Measurements from ENCODE around the gene ADRA2C. TPM values are rescaled to one million over a fixed set of nuclear protein-coding genes. Genes with fewer than 3 reads are reported as not detected.

Gene ADRA2C
- 1 to 10 TPM; 1.2 to 2.4 (median 1.8) TPM for polyA plus RNA-seq (ENCODE audit: insufficient read length in 10 of 10)
- long read RNA-seq, donor 1, partial matches to known transcripts: 0 of 2 reads
- long read RNA-seq, donor 1, other reads (novel, unspliced or antisense): 0 of 2 reads
- long read RNA-seq, donor 2, partial matches to known transcripts: 0 of 2 reads
- long read RNA-seq, donor 2, other reads (novel, unspliced or antisense): 0 of 2 reads
- long read RNA-seq, donor 3: 0 reads
- long read RNA-seq, donor 4, partial matches to known transcripts: 0 of 1 reads
- long read RNA-seq, donor 4, other reads (novel, unspliced or antisense): 0 of 1 reads
- long read RNA-seq, donor 5, partial matches to known transcripts: 0 of 1 reads
- long read RNA-seq, donor 5, other reads (novel, unspliced or antisense): 0 of 1 reads
- long read RNA-seq, donor 6: 0 reads
- long read RNA-seq, donor 7: 0 reads
- long read RNA-seq, donor 8, partial matches to known transcripts: 0 of 2 reads
- long read RNA-seq, donor 8, other reads (novel, unspliced or antisense): 0 of 2 reads
- long read RNA-seq, donor 9: 0 reads

DNA sequence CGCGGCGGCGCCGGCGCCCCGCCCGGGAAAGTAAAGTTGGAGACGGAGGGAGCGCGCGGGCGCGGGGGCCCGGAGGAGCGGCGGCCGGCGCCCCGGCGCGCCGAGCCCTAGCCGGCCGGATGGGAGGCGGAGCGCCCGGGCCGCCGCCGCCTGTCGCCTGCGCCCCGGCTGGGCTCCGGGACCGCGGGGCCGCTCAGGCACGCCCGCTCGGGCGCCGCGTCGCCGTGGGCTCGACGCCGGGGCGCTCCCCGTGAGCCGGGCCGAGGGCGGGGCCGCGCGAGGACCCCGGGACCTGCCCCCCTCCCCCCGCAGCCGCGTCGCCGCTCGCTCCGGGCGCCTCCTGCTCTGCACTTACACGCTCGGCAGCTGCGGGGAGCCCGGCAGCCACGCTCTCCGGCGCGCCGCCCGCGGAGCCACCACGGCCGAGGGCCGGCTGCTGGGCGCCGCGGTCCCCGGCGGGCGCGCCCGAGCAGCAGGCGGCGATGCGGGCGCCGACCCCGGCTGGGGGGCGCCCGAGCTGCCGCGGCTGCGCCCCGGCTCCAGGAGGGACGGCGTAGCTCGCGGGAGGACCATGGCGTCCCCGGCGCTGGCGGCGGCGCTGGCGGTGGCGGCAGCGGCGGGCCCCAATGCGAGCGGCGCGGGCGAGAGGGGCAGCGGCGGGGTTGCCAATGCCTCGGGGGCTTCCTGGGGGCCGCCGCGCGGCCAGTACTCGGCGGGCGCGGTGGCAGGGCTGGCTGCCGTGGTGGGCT is at the start of gene ADRA2C:
ADRA2C (plus strand) TSS at position 350 of the 749 bp plus-strand sequence; CDS start at position 572, 222 bp downstream.
- peak in 2 of 3 donors; percentile 34 to 46 for DNase-seq

DNA sequence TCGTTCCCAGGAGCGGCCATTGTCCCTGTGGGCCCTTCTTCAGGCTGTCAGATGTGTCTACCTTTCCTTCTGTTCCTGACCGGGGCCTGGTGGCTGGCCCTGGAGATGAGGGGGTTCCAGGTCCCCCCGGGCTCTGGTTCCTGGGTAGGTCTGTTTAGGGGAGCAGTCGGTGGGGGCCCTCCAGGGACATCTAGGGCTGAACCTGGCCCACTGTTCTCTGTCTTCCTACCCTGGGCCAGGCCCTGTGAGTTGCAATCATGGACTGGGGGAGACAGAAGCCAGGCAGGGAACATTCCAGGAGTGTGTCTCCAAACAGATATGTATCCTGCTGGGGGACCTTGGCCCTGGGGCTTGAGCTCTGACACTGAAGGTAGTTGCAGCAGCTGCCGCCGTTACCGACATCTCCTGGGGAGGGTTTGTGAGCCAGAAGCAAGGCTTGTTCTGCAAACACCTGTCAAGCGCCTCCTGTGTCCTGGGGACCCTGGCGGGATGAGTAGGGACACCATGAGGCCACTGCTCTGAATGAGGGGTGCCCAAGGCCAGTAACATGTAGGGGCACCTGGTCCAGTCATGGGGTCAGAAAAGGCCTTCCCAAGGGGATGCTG is 49.5 kb upstream of the ADRA2C start:
- DNase-seq: no peak

DNA sequence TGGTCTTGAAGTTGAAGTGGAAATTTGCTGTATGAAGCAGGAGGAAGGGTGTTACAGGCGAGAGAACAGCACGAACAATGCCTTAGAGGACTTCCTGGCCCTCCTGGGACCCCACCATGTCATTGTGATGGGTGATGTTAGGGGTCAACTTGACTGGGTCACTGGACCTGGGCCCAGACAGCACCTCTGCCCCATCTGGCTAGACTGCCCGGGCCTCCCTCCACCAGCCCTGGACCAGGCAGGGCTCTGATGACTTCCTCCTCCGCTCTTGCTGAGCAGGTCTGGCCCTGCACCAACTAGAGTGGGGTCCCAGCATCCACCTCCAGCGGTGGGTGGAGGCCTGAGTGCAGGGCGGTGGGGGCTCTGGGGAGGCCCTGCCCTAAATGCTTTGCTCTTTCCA is 48.9 kb upstream of the ADRA2C start:
- DNase-seq: no peak

DNA sequence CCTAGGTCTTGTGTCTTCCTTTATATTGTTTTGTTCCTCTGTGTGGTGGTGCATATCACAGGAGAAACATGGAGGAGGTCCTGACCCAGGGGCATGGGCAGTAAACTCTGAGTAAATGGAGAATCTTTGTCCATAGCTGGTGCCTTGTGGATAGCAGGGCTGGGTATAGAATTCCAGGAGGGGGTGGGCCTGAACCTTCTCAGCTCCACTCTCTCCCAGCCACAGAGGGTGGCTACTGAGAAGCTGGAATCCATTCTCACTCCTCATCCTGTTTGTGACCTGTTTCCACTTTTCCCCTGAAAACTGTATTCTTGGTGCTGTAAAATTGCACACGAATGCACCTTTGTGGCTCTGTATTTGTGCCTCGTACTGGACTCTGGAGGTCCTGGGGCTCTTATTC is 47.7 kb upstream of the ADRA2C start:
- DNase-seq: no peak

DNA sequence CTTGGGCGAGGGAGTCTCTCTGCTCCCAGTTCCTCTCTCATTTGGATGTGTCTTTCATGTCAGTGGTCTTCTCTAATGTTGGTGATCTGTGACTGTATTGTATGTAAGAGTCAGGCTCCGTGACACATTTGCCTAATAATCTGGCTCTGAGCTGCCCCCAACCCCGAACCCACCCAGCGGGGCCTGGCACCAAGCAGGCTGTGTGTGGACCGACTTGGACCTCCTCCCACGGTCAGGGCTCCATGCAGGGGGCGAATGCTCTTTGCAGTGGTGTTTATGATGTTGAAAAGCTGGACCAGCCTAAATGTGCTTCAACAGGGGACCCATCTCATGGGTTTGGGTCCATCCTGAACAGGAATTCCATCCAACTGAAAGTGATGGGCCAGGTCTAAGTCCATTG is 47.0 kb upstream of the ADRA2C start:
- DNase-seq: no peak

DNA sequence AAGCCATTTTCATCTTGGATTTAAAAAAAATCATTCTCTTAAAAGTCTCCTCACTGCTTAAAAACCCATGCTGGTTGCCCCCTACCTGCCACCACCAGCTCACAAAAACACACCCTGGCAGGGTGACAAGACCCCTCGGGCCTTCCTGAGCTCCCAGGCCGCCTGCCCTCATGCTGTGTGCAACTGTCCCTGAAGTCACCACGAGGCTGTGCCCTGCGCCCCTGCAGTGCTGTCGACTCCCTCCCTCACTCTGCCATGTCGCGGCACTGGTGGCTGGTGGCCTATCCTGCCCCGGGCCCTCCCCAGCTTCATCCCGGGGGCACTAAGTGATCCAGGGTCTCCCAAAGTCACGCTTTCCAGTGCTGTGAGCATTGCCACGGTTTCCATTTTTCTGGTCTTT is 46.3 kb upstream of the ADRA2C start:
- no peak for DNase-seq

DNA sequence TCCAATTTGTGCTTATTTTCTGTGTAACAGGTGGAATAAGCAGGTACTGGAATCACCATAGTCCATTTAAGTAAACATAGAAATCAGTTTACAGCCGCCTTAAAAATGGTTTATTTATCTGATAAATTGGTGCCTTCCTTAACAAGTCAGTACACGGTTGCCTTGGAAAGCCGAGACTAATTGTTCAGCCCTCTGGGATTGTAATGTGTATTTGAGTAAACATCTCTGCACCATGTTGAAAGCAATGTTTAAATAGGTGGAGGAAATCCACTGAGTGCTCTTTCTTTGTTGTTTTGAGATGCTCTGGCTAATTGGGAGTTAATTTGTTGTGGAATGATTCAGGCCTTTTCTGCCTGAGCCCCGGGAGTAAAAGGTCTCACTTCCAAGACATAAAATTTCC is 45.7 kb upstream of the ADRA2C start:
- DNase-seq: no peak

DNA sequence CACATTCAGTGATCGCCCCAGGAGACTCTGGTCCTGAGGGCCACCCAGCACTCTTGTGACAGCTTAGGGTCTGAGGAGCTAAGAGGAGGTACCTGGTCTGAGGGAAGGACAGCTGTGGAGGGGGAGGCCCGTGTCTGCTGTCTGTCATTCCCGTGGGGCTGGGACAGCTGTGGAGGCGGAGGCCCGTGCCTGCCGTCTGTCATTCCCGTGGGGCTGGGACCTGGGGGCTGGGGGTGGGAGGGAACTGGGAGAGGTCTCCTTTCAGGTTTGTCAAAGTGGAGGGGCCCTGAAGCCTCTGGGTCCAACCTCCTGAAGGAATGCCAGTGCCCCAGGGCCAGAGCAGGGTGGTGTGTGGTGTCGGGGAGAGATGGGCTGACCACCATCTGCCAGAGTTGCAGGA is 45.0 kb upstream of the ADRA2C start:
- DNase-seq: no peak

DNA sequence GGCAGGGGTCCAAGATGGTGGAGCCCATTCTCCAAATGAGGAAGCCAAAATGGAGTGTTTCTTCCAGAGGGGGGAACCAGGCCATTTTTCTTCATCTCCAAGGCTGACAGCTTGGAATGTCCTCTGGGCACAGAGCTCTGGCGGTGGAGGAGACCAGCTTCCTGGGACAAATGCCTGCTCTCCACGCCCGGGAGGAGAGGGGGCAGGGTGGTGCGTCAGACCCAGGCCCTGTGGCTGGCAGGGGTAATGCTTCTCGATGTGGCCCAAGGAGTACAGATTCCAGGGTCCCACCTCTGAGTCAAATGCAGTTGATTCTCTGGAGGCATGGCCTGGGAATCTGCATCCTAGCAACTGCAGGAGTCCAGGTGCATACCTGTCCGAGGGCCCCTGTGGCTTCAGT is 44.6 kb upstream of the ADRA2C start:
- DNase-seq: no peak

DNA sequence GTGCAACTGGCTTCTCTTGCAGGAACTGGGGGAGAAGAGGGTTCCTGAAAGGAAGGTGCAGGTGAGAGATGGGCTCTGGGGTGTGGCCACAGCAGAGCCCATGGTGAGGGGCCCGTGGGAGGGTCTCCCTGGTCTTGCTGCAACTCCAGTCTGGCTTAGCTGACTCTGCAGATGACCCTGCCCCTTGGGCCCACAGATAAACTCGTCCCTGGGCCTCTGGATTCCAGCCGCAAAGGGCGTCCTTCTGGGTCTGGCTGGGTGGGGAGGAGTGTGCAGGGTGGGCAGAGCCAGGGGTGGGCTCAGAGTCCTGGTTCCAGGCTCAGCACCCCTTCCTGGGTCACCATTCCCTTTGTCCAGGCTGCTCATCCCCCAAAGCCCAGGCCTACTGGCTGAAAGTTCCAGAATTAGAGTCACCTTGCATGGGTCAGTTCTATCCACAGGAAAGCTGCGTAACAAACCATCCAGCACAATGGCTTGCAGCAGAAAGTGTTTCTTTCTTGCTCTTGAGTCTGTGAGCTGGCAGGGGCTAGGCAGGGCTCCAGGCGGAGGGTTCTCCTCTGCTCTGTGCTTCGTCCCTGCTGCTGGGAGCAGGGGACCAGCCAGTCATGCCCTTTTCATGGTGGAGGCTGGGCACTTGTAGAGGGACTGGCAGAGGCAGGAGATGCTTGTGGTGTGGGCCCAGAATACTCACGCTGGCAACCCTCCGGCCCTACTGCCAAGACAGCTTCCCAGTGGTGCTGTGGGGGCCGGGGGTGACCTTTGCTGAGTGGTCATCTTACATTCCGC is 43.5 kb upstream of the ADRA2C start:
- no peak for DNase-seq

DNA sequence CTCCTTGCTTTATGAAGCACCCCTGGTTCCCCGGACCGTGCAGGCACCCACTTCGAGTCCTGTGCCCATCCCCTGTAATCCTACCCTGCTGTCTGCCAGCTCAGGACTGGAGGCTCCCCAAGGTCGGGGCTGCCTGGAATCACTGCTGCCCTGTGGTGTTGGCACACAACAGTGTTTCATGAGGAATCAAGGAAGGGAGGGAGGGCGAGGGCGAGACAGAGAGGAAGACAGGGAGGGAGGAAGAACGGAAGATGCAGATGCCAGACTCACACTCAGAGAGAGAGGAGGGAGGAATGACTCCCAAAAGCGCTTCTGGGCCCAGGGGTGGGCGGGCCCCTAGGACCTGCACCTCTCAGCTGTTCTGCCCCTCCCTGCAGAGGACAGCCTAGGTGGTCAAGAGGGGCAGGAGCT is 42.9 kb upstream of the ADRA2C start:
- no peak for DNase-seq

DNA sequence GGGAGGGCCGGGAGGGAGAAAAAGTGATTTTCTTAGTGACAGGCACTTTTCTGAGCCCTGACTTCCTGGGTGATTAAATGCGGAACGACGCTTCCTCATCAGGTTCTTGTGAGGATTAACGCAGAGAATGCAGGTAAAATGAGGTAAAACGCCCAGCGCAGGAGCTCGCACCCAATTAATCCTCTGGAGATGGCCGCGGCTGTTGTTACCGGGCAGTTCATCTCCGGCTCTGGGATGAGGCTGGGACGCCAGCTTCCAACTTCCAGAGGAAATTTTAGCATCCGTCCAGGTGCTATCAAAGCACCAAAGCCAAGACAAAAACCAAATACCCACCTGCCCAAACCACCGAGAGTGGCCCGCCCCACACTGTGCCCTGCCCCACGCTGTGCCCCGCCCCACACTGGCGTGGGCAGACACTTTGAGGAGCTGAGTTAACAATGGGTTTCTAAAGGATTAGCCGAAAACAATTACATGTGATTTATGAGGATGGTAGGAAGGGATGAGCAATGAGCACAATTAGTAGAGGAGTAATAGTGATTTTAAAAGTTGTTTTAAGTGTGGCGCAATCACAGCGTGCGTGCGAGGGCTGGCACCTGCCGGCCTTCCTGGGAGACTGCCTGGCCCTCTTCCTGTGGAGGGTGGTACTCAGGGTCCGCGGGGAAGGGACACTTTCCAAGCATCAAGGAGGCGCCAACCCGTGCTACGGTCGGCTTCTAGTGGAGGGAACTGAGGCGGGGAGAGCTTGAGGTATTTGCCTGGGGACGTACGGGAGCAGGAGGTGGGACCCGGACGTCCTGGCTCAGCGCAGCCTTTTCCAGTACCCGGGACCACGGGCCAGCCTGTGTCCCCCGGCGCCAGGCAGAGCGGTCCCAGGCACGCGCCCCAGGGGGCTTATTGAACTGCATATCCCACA is 41.6 kb upstream of the ADRA2C start:
- DNase-seq: no peak

DNA sequence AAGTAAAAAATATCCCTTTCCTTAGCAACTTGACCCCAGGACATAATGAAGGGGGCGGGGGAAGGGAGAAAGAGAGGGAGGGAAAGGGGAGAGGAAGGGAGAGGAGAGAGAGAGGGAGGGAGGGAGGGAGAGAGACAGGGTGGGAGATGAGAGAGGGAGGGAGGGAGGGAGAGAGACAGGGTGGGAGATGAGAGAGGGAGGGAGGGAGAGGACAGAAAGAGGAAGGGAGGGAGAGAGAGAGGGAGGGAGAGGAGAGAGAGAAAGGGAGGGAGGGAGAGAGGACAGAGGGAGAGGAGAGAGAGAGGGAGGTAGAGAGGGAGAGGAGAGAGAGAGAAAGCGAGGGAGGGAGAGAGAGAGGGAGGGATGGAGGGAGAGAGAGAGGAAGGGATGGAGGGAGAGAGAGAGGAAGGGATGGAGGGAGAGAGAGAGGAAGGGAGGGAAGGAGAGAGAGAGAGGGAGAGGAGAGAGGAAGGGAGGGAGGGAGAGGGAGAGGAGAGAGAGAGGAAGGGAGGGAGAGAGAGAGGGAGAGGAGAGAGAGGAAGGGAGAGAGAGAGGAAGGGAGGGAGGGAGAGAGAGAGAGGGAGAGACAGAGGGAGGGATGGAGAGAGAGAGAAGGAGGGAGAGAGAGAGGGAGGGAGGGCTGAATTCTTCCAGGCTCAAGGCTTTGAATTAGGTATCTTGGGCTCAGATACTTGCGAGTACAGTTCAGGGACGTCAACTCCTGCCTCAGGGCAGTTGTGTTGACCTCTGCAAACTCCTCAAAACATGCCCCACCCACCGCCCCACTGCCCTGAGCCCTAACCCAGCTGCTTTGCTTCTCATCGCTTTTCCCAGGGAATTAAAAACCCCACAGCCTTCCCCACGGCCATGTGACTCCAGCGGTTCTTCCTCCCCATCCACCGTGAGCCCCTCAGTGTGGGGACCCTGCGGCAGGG is 40.0 kb upstream of the ADRA2C start:
- no peak for DNase-seq

DNA sequence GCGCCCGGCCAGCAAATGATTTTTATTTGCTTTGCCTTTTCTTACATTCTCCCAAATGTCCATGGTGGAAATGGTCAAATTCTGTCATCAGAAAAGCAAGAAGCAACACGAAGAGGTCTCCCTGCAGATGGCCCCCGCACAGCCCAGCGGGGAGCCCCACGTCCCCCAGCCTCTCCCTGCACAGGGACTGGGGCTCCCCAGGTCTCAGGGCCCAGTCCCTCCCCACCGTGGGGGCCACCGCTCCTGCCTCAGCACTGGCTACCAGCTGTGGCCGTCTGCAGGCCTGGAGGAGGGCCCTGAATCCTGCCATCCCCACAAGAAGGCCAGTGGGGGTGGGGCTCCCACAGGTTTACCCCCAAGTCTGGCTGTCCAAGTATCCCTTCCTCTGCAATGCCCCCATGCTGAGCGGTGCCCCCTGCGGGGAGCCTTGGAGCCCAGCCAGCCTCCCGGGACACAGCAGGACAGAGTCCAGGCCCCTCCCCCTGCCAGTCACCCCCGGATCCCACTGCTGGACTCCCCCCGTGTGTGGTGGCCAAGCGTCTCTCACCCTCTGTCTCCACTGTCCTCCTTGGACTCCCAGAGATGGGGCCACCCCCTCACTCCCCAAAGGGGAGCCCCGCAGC is 38.2 kb upstream of the ADRA2C start:
- DNase-seq: no peak

DNA sequence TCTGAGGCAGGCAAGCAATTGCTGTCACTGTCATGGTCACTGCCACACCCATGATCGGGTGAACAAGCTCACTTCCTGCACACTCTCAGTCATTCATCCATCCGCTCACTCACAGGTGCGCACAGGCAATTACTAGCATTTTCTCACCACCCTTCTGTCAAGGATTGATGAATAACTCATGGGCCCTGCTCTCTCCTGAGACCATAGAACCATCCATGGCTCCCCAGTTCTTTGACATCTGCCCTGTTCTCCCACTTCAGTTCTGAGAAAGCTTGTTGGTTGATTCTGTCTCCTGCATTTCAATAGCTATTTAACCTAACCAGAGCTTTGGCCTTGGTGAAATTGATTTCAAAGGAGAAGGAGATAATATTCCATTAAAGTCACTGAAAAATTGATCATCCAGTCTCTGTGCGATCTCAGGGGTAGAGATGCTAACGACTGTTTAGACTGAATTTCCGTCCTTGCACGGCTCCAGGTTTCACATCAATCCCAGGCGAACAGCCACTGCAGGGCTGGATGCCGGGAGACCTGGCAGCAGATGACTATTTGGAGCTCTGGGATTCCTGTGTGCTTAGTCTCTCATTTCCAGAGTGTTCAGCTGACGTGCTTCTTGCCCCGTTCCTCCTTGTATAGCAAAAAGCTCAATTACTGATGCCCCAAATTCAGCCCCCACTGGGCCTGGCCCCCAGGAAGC is 36.9 kb upstream of the ADRA2C start:
- peak; percentile 9 to 67 (median 38) for DNase-seq

DNA sequence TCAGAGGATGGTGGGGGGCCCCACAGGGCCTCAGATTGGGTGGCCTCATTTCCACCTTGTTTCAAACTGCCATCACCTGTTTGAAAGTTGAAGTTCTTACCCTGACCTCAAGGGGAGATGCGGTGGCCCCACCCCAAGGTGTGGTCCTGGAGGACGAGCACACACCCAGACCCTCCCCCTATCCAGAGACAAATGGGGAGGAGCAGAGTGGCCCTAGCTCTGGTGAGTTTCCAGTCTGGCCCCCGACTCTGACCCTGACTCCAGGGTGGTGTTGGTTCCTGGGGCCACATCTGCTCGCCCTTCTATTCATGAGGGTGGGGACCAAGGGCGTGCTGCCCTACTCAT is 36.3 kb upstream of the ADRA2C start:
- DNase-seq: no peak

DNA sequence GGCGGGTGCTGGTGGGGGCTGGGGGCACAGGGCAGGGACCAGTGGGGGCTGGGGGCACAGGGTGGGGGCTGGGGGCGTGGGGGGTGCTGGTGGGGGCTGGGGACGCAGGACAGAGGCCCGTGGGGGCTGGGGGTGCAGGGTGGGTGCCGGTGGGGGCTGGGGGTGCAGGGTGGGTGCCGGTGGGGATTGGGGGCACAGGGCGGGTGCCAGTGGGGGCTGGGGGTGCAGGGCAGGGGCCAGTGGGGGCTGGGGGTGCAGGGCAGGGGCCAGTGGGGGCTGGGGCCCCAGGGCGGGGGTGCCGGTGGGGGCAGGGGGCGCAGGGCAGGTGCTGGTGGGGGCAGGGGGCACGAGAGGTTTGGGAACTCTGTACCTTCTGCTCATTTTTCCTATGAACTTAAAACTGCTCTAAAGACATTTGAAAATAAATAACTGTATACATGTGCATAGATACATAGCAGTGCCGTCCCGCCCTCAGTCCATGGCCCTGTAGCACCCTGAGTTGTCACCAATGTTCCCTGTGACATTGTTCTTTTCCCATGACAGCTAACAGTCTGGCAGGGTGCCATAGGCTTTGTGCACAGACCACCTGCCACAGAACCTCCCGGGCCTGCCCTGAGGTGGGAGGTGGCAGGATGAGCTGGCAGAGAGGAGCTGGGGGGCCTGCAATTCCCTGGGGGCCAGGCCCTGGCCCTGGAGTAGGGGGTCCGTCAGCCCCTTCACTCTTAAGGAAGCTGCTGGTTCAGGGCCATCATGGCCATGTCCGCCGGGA is 35.6 kb upstream of the ADRA2C start:
- no peak for DNase-seq
